HEK293 (cell line): ENCODE data around the gene PET117.

Experiments
- INSM2 ChIP-seq: fragments of 450-650 bp; formaldehyde crosslinking; IDR thresholded peaks from 2 replicates; pipeline ENCODE4 v1.5.1; 2016; ENCODE audit warnings: missing biosample characterization, missing genetic modification characterization
- KLF1 ChIP-seq: fragments of 450-650 bp; formaldehyde crosslinking; IDR thresholded peaks from 2 replicates; pipeline ENCODE4 v1.5.1; 2016; ENCODE audit warnings: missing biosample characterization, missing genetic modification characterization
- KLF16 ChIP-seq: fragments of 450-650 bp; formaldehyde crosslinking; IDR thresholded peaks from 2 replicates; pipeline ENCODE4 v1.5.1; 2017; ENCODE audit warnings: missing biosample characterization, missing genetic modification characterization
- KLF9 ChIP-seq: fragments of 450-650 bp; formaldehyde crosslinking; IDR thresholded peaks from 2 replicates; pipeline ENCODE4 v1.5.1; 2016; ENCODE audit warnings: missing biosample characterization, missing genetic modification characterization, low read depth
- PRDM10 ChIP-seq: fragments of 450-650 bp; formaldehyde crosslinking; IDR thresholded peaks from 2 replicates; pipeline ENCODE4 v1.5.1; 2016; ENCODE audit warnings: missing biosample characterization, missing genetic modification characterization
- SCRT2 ChIP-seq: fragments of 450-650 bp; formaldehyde crosslinking; IDR thresholded peaks from 2 replicates; pipeline ENCODE4 v1.5.1; 2016; ENCODE audit warnings: missing biosample characterization, missing genetic modification characterization
- TCF7L2 ChIP-seq: IDR thresholded peaks from 2 replicates; pipeline ENCODE4 v1.6.1; 2011; ENCODE audit warnings: low read depth, mild to moderate bottlenecking, inconsistent platforms, low read length, moderate library complexity, borderline replicate concordance
- TRIM28 ChIP-seq: IDR thresholded peaks from 2 replicates; pipeline ENCODE4 v1.6.1; 2011; ENCODE audit warnings: low read length, control low read depth, borderline replicate concordance
- WT1 ChIP-seq: fragments of 450-650 bp; formaldehyde crosslinking; IDR thresholded peaks from 2 replicates; pipeline ENCODE4 v1.5.1; 2016; ENCODE audit warnings: missing biosample characterization, missing genetic modification characterization
- ZBTB11 ChIP-seq: fragments of 450-650 bp; formaldehyde crosslinking; conservative IDR thresholded peaks from 2 replicates; pipeline ENCODE4 v1.5.1; 2016; ENCODE audit warnings: low read depth, missing biosample characterization, missing genetic modification characterization
- ZBTB20 ChIP-seq: fragments of 450-650 bp; formaldehyde crosslinking; IDR thresholded peaks from 2 replicates; pipeline ENCODE4 v1.5.1; 2016; ENCODE audit warnings: missing biosample characterization, missing genetic modification characterization
- ZBTB8A ChIP-seq: fragments of 450-650 bp; formaldehyde crosslinking; IDR thresholded peaks from 2 replicates; pipeline ENCODE4 v1.5.1; 2016; ENCODE audit warnings: missing biosample characterization, missing genetic modification characterization
- ZIC2 ChIP-seq: fragments of 450-650 bp; formaldehyde crosslinking; IDR thresholded peaks from 2 replicates; pipeline ENCODE4 v1.5.1; 2016; ENCODE audit warnings: missing biosample characterization, missing genetic modification characterization
- ZNF23 ChIP-seq: fragments of 450-650 bp; formaldehyde crosslinking; IDR thresholded peaks from 2 replicates; pipeline ENCODE4 v1.5.1; 2016; ENCODE audit warnings: missing biosample characterization, missing genetic modification characterization, borderline replicate concordance
- ZNF239 ChIP-seq: fragments of 450-650 bp; formaldehyde crosslinking; IDR thresholded peaks from 2 replicates; pipeline ENCODE4 v1.5.1; 2016; ENCODE audit warnings: missing biosample characterization, missing genetic modification characterization
- ZNF266 ChIP-seq: fragments of 450-650 bp; formaldehyde crosslinking; IDR thresholded peaks from 2 replicates; pipeline ENCODE4 v1.5.1; 2016; ENCODE audit warnings: missing biosample characterization, missing genetic modification characterization, low read depth
- ZNF280C ChIP-seq: fragments of 450-650 bp; formaldehyde crosslinking; IDR thresholded peaks from 2 replicates; pipeline ENCODE4 v1.5.1; 2016; ENCODE audit warnings: missing biosample characterization, missing genetic modification characterization
- ZNF518A ChIP-seq: fragments of 450-650 bp; formaldehyde crosslinking; conservative IDR thresholded peaks from 2 replicates; pipeline ENCODE4 v1.5.1; 2016; ENCODE audit warnings: low read depth, missing biosample characterization, missing genetic modification characterization
- ZNF645 ChIP-seq: fragments of 450-650 bp; formaldehyde crosslinking; IDR thresholded peaks from 2 replicates; pipeline ENCODE4; 2016; ENCODE audit warnings: missing biosample characterization, missing genetic modification characterization
- ZNF777 ChIP-seq: fragments of 450-650 bp; formaldehyde crosslinking; IDR thresholded peaks from 2 replicates; pipeline ENCODE4 v1.5.1; 2017; ENCODE audit warnings: missing biosample characterization, missing genetic modification characterization, borderline replicate concordance
- ZNF785 ChIP-seq: fragments of 450-650 bp; formaldehyde crosslinking; IDR thresholded peaks from 2 replicates; pipeline ENCODE4 v1.5.1; 2016; ENCODE audit warnings: missing biosample characterization, missing genetic modification characterization

Gene PET117

GRCh38 chr20:18137412-18138265, at the start of gene PET117, which contains the start of gene KAT14 (continued):
- TF ChIP-seq INSM2 (tag by site-specific recombination) (peak; percentile 59), SCRT2 (tag by site-specific recombination) (no peak), TRIM28 (peak; percentile 22; the same call in 1 of the 2 replicates), KLF1 (0 out of 2 replicates have a peak, but pooled peaks have one; percentile 9), WT1 (tag by site-specific recombination) (no peak), ZNF23 (no peak), ZNF518A (tag by site-specific recombination) (peak; percentile 71), ZNF777 (tag by site-specific recombination) (no peak), ZNF239 (no peak), PRDM10 (tag by site-specific recombination) (peak; percentile 75), ZNF280C (tag by site-specific recombination) (no peak), ZBTB20 (tag by site-specific recombination) (peak; percentile 51; the same call in 1 of the 2 replicates), KLF16 (tag by site-specific recombination) (no peak), ZBTB11 (peak; percentile 58; the same call in 1 of the 2 replicates), ZIC2 (tag by site-specific recombination) (peak; percentile 12; the same call in 1 of the 2 replicates), TCF7L2 (no peak), KLF9 (tag by site-specific recombination) (no peak), ZNF266 (tag by site-specific recombination) (no peak), ZNF645 (tag by site-specific recombination) (no peak), ZNF785 (no peak), ZBTB8A (tag by site-specific recombination) (peak; percentile 44)
